ENCODE results near the gene VTI1A.

DNA sequence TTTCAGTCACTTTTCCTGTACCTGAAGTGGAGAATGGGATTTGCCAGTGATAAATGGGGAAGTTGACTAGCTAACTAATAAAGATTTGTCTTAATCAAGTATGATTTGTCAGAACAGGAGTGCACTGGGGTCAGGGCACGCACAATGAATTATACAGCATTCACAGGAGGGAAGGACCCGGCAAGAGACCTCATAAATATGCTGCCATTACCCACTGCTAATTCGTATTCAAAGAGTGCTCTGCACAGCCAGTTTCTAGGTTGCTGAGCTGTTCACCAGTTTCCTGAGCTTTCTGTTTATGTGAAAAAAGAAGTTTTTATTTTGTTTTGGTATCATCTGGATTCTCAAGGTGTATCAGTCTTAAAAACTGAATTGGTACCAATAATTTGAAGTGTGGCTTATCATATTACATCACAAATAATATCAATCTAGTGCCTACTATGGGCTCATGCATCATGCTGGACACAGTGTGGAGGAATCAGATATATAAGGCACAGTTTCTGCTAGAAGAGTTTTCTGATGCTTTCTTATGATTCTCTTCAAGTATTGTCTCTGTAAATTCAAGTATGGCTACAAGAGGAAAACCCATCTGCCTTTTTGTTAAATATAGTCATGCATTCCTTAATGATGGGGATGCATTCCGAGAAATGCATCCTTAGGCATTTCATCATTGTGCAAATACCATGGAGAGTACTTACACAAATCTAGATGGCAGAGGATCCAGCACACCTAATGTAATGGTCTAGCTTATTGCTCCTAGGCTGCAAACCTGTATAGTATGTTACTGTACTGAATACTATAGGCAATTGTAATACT, 202.2 kb downstream of the VTI1A start:
- TF ChIP-seq CTCF (IDR thresholded peaks at IDR 0.05; ENCODE audit: low read depth, low read length) (no peak), MYC (IDR thresholded peaks at IDR 0.05; ENCODE audit: low read depth, low read length) (no peak), POLR2A (IDR thresholded peaks at IDR 0.05; ENCODE audit: extremely low read depth, insufficient read length) (no peak)

All from NB4 (cell line).